Trophoblast cell (in vitro differentiated cells and primary cell): Measurements from ENCODE around the gene USP48.

Experiments
- DNase-seq, 2 donors: peaks; one replicate each; pipeline ENCODE4 v3.0.0-alpha.2; 2016
- H2AFZ ChIP-seq: 2 replicates; pipeline ENCODE4 v1.6.1; 2013; ENCODE audit warnings: low read length, moderate library complexity, mild to moderate bottlenecking; ENCODE audit not compliant: insufficient read depth, poor library complexity
- H2AK5ac ChIP-seq: 2 replicates; pipeline ENCODE4 v1.6.1; 2013; ENCODE audit warnings: mild to moderate bottlenecking, low read length
- H2BK120ac ChIP-seq: 2 replicates; pipeline ENCODE4 v1.6.1; 2013; ENCODE audit warnings: low read length, mild to moderate bottlenecking, moderate library complexity; ENCODE audit not compliant: insufficient read depth, poor library complexity
- H2BK12ac ChIP-seq: 2 replicates; pipeline ENCODE4 v1.6.1; 2013; ENCODE audit warnings: mild to moderate bottlenecking, low read length, moderate library complexity
- H2BK5ac ChIP-seq: 2 replicates; pipeline ENCODE4 v1.6.1; 2013; ENCODE audit warnings: low read length, low read depth, moderate library complexity, mild to moderate bottlenecking; ENCODE audit not compliant: poor library complexity
- H3K14ac ChIP-seq: 2 replicates; pipeline ENCODE4 v1.6.1; 2013; ENCODE audit warnings: mild to moderate bottlenecking, low read length
- H3K18ac ChIP-seq: 2 replicates; pipeline ENCODE4 v1.6.1; 2013; ENCODE audit warnings: mild to moderate bottlenecking, low read length
- H3K23ac ChIP-seq: 2 replicates; pipeline ENCODE4 v1.6.1; 2013; ENCODE audit warnings: low read length
- H3K27ac ChIP-seq: 2 replicates; pipeline ENCODE4 v1.5.1; 2013; ENCODE audit warnings: low read depth, mild to moderate bottlenecking, inconsistent platforms, low read length, moderate library complexity
- H3K27me3 ChIP-seq: 2 replicates; pipeline ENCODE4 v1.6.1; 2013; ENCODE audit warnings: inconsistent platforms, mild to moderate bottlenecking, low read length, moderate library complexity; ENCODE audit not compliant: insufficient read depth
- H3K36me3 ChIP-seq, 2 experiments: 1 replicate in 1 of 2; 2 replicates in 1 of 2; pipeline ENCODE4 v1.6.1; 2013; ENCODE audit warnings: low read length in 2 of 2, mild to moderate bottlenecking in 2 of 2, moderate library complexity in 1 of 2; ENCODE audit not compliant: insufficient read depth in 2 of 2, control insufficient read depth in 1 of 2
- H3K4ac ChIP-seq: 2 replicates; pipeline ENCODE4 v1.6.1; 2013; ENCODE audit warnings: low read depth, mild to moderate bottlenecking, low read length, moderate library complexity
- H3K4me1 ChIP-seq, 2 experiments: 1 replicate in 1 of 2; 2 replicates in 1 of 2; pipeline ENCODE4 v1.6.1; 2013; ENCODE audit warnings: low read length in 2 of 2, mild to moderate bottlenecking in 2 of 2, moderate library complexity in 1 of 2; ENCODE audit not compliant: insufficient read depth in 2 of 2, control insufficient read depth in 1 of 2
- H3K4me2 ChIP-seq: 2 replicates; pipeline ENCODE4 v1.6.1; 2013; ENCODE audit warnings: inconsistent platforms, mild to moderate bottlenecking, low read length, moderate library complexity
- H3K4me3 ChIP-seq: 2 replicates; pipeline ENCODE4 v1.5.1; 2013; ENCODE audit warnings: mild to moderate bottlenecking, low read depth, low read length, inconsistent platforms
- H3K79me1 ChIP-seq: one replicate; pipeline ENCODE4 v1.6.1; 2013; ENCODE audit warnings: low read length
- H3K79me2 ChIP-seq: 2 replicates; pipeline ENCODE4 v1.6.1; 2013; ENCODE audit warnings: low read length, mild to moderate bottlenecking; ENCODE audit not compliant: control insufficient read depth, insufficient read depth, poor library complexity
- H3K9ac ChIP-seq: 2 replicates; pipeline ENCODE4 v1.6.1; 2013; ENCODE audit warnings: mild to moderate bottlenecking, low read length
- H3K9me3 ChIP-seq: 2 replicates; pipeline ENCODE4 v1.6.1; 2013; ENCODE audit warnings: low read depth, mild to moderate bottlenecking, control low read depth, inconsistent platforms, low read length; ENCODE audit not compliant: insufficient read depth
- H4K12ac ChIP-seq: 2 replicates; pipeline ENCODE4 v1.6.1; 2013; ENCODE audit warnings: low read depth, mild to moderate bottlenecking, low read length, moderate library complexity
- H4K8ac ChIP-seq: 2 replicates; pipeline ENCODE4 v1.6.1; 2013; ENCODE audit warnings: low read depth, mild to moderate bottlenecking, low read length, moderate library complexity
- H4K91ac ChIP-seq: one replicate; pipeline ENCODE4 v1.6.1; 2013; ENCODE audit warnings: low read depth, mild to moderate bottlenecking, low read length, moderate library complexity
- WGBS: extraction: QIAGEN DNeasy Blood & Tissue Kit; methylation state at CpG from one replicate; pipeline ENCODE4 v1.1.7; 2013; ENCODE audit warnings: missing lambda C conversion rate; ENCODE audit not compliant: insufficient read length, insufficient coverage; ENCODE audit errors: extremely low coverage; 5-methylcytosine and 5-hydroxymethylcytosine counted together

USP48 gene

DNA sequence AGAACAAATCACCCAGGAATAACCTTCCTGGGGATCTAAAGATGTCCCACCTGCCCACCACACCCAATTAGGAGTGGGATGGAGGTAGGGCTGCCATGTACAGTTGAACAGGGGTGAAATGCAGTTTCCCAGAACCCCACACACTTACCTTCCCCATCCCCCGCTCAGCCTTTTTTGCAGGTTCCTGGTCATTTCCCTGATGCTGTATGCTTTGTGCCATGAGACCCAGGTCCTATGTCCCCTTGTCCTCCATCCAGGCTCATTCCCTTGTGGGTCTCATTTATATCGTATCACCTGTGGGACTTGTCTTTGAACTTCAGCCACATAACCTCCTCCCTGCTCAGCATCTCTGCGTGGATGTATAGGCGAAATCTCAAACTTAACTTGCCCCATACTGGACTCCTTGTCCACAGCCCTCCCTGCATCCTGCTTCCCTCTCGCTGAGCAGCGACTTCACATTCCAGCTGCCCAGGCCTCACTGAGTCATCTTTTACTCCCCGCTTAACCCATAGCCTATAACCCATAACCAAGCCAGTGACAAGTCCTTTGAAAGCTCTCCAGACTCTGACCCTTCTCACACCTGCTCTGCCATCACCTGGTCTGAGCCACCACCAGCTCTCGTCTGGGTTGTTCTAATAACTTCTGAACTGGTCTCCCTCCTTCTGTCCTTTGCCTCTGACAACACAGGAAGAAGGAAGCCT, 33.8 kb upstream of the USP48 start:
- no peak overlapping the region for H2AFZ ChIP-seq
- no peak overlapping the region for H3K4ac ChIP-seq
- H3K79me1 ChIP-seq = peaks cover 3% of the 10 kb centered on the region
- no peak overlapping the region for H2BK120ac ChIP-seq
- H2BK5ac ChIP-seq = no peak overlapping the region
- no peak overlapping the region for H4K8ac ChIP-seq
- H2BK12ac ChIP-seq = no peak overlapping the region
- H3K4me1 ChIP-seq = peaks cover 2% of the 10 kb centered on the region in 2 experiments
- no peaks in the 10 kb centered on the region for H3K79me2 ChIP-seq
- H3K9me3 ChIP-seq = no peaks in the 10 kb centered on the region
- no peak overlapping the region for H3K27ac ChIP-seq
- H2AK5ac ChIP-seq = no peak overlapping the region
- no CpG with 5 or more reads among the region's 8 CpGs for WGBS
- no peaks in the 10 kb centered on the region for H3K27me3 ChIP-seq
- no peak overlapping the region for H3K23ac ChIP-seq
- H3K9ac ChIP-seq = no peak overlapping the region
- H3K4me2 ChIP-seq = no peak overlapping the region
- peaks cover 10 to 13% of the 10 kb centered on the region in 2 experiments for H3K36me3 ChIP-seq
- H4K91ac ChIP-seq = no peak overlapping the region
- no peak overlapping the region for H3K18ac ChIP-seq
- H3K14ac ChIP-seq = no peak overlapping the region
- DNase-seq = peak; percentile 77 to 79
- H3K4me3 ChIP-seq = no peak overlapping the region
- no peak overlapping the region for H4K12ac ChIP-seq

DNA sequence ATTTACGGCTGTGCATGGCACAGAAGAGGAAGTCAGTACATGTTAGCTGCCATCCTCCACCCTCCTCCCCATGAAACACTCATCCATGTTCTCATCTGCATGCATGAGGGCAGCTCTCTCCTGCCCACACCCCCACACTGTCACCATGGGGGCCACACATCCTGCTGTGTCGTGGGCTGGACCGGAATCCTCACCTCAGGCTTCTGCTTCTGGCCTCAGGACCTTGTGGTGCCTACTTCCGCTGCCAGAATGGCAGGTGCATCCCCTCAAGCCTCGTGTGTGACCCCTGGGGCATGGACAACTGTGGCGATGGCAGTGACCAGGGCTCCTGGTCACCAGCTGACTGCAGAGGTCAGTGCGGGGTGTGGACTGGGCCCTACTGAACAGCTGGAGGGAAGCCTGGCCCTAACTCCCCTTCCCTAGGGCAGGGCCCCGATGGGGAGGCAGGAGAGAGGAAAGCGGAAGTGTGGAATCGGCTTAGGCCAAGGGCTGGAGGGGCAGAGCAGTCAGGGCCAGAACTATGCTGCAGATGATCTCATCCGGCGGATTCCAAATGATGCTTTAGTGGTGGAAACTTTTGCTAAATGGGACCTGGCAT, 32.9 kb upstream of the USP48 start:
- peaks cover 2% of the 10 kb centered on the region in 2 experiments for H3K4me1 ChIP-seq
- no peak overlapping the region for H2AFZ ChIP-seq
- no peak overlapping the region for H3K18ac ChIP-seq
- no peak overlapping the region for H2AK5ac ChIP-seq
- peak in 1 of 2 donors; percentile 59 for DNase-seq
- no peak overlapping the region for H3K14ac ChIP-seq
- no peak overlapping the region for H3K23ac ChIP-seq
- H4K12ac ChIP-seq = peak overlapping the region; percentile 70
- H3K4ac ChIP-seq = no peak overlapping the region
- H4K91ac ChIP-seq = no peak overlapping the region
- H3K9me3 ChIP-seq = no peaks in the 10 kb centered on the region
- H3K4me3 ChIP-seq = no peak overlapping the region
- no peak overlapping the region for H2BK120ac ChIP-seq
- H3K79me2 ChIP-seq = no peaks in the 10 kb centered on the region
- no peak overlapping the region for H3K4me2 ChIP-seq
- H4K8ac ChIP-seq = no peak overlapping the region
- H3K27me3 ChIP-seq = no peaks in the 10 kb centered on the region
- no peak overlapping the region for H3K27ac ChIP-seq
- no peak overlapping the region for H3K9ac ChIP-seq
- H3K36me3 ChIP-seq = peaks cover 2 to 4% of the 10 kb centered on the region in 2 experiments
- H3K79me1 ChIP-seq = peaks cover 3% of the 10 kb centered on the region
- no peak overlapping the region for H2BK12ac ChIP-seq
- no CpG with 5 or more reads among the region's 12 CpGs for WGBS
- H2BK5ac ChIP-seq = no peak overlapping the region

DNA sequence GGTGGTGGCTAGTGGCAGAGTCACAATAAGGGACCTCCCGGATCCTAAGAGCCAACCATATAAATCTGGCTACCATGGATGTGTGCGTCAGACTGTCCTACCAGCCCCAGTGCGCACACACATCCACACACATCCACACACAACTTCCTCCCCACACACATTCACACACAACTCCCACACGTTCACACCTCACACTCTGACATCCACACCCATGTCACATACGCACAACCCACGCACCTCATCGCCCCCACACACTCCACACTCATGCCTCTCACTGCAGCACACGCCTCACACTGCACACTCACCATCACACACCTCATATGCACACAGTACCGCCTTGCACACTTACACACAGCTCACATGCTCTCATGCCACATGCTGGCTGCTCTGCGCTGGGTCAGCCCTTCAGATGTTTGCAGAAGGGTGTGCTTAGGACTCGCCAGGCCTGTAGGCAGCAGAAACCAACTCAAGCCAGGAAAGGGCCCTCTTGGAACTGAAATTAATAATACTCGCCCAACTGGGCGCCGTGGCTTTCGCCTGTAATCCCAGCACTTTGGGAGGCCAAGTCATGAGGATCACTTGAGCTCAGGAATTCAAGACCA, 32.1 kb upstream of the USP48 start:
- Histone ChIP-seq H3K4me1 (peaks cover 2% of the 10 kb centered on the region in 2 experiments), H2BK120ac (no peak overlapping the region), H3K36me3 (no peaks in the 10 kb centered on the region), H2BK5ac (no peak overlapping the region), H3K79me1 (peaks cover 3% of the 10 kb centered on the region), H2AFZ (no peak overlapping the region), H3K79me2 (no peaks in the 10 kb centered on the region), H3K4me3 (peak overlapping the region; percentile 1), H4K12ac (no peak overlapping the region), H3K27ac (no peak overlapping the region), H3K27me3 (no peaks in the 10 kb centered on the region), H3K9me3 (no peaks in the 10 kb centered on the region), H3K14ac (no peak overlapping the region), H3K4ac (no peak overlapping the region), H3K23ac (no peak overlapping the region), H3K9ac (no peak overlapping the region), H2AK5ac (no peak overlapping the region), H3K4me2 (no peak overlapping the region), H4K91ac (no peak overlapping the region), H3K18ac (no peak overlapping the region), H2BK12ac (no peak overlapping the region), H4K8ac (no peak overlapping the region)
- 100% methylated on average over 5 of the region's 15 CpGs for WGBS
- DNase-seq = no peak

DNA sequence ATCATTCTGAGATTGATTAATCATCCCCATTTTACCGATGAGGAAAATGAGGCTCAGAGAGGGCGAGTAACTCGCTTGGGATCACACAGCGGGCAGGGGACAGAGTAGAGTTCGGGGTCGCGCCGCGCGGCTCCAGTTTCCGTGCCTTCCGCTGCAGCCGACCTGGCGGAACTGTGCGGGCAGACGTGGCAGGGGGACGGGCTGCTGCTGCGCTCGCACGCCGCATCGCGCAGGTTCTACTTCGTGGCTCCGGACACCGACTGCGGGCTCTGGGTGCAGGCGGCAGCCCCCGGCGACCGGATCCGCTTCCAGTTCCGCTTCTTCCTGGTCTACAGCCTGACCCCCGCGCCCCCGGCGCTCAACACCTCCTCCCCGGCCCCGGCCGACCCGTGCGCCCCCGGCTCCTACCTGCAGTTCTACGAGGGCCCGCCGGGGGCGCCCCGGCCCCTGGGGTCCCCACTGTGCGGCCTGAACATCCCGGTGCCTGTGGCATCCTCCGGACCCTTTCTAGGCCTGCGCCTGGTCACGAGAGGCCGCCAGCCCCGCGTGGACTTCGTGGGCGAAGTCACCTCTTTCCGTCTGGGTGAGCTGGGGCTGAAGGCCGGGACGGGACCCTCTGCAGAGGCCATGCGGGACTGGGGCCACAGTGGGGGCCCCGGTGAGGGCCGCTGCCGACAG, 31.4 kb upstream of the USP48 start:
- peak in 1 of 2 donors; percentile 41 for DNase-seq
- no CpG with 5 or more reads among the region's 65 CpGs for WGBS
- H4K12ac ChIP-seq = peak overlapping the region; percentile 58

More for the DNA sequence above, 31.4 kb upstream of the USP48 start:
- Histone ChIP-seq H3K27ac (no peak overlapping the region), H2AK5ac (no peak overlapping the region), H3K14ac (no peak overlapping the region), H3K79me1 (peaks cover 3% of the 10 kb centered on the region), H3K27me3 (no peaks in the 10 kb centered on the region), H2AFZ (peak overlapping the region; percentile 4), H3K9ac (no peak overlapping the region), H2BK120ac (peak overlapping the region; percentile 6), H3K4me2 (peak overlapping the region; percentile 78), H3K4ac (no peak overlapping the region), H4K8ac (peak overlapping the region; percentile 27), H3K18ac (no peak overlapping the region), H3K4me1 (peaks cover 2% of the 10 kb centered on the region in 2 experiments), H2BK12ac (no peak overlapping the region), H4K91ac (peak overlapping the region; percentile 46), H3K4me3 (peak overlapping the region; percentile 45), H2BK5ac (no peak overlapping the region), H3K79me2 (no peaks in the 10 kb centered on the region), H3K9me3 (no peaks in the 10 kb centered on the region), H3K23ac (no peak overlapping the region), H3K36me3 (no peaks in the 10 kb centered on the region)
